Progenitor cell of endocrine pancreas (in vitro differentiated cells): Measurements from ENCODE around the gene VPS26B. TPM values are rescaled to one million over a fixed set of nuclear protein-coding genes. Genes with fewer than 3 reads are reported as not detected.

Source experiments
- DNase-seq: peaks from one replicate; pipeline ENCODE4 v3.0.0; 2021; ENCODE audit warnings: low spot score; ENCODE audit not compliant: unreplicated experiment
- H3K27ac Mint-ChIP-seq: 2 replicates; pipeline ENCODE4 v1.8.0; 2021; ENCODE audit warnings: mild to moderate bottlenecking, moderate library complexity, mixed read lengths
- H3K27me3 Mint-ChIP-seq: 2 replicates; pipeline ENCODE4 v1.8.0; 2021; ENCODE audit warnings: mixed read lengths
- H3K36me3 Mint-ChIP-seq: 2 replicates; pipeline ENCODE4 v1.8.0; 2022; ENCODE audit warnings: mixed read lengths; ENCODE audit not compliant: insufficient read depth
- H3K4me1 Mint-ChIP-seq: 2 replicates; pipeline ENCODE4 v1.8.0; 2021; ENCODE audit warnings: low read depth, mixed read lengths
- H3K4me3 Mint-ChIP-seq: 2 replicates; pipeline ENCODE4 v1.8.0; 2021; ENCODE audit warnings: low read depth, mild to moderate bottlenecking, moderate library complexity, mixed read lengths
- H3K9me3 Mint-ChIP-seq: 2 replicates; pipeline ENCODE4 v1.8.0; 2021; ENCODE audit warnings: low read depth, mixed read lengths
- total RNA-seq: library from RNA; stranded (reverse); gene quantifications from 2 replicates; pipeline ENCODE4 v1.2.1, GENCODE V29; 2021
- TF ChIP-seq, protein P1 (sequence below): fragments of 200-600 bp; sonication (generic); IDR thresholded peaks from one replicate; pipeline ENCODE4 v1.5.0; 2021; ENCODE audit warnings: antibody characterized with exemption, mild to moderate bottlenecking; ENCODE audit not compliant: unreplicated experiment

VPS26B gene
- total RNA-seq, 1 donor from 2014 or later, result 39.6 TPM

DNA sequence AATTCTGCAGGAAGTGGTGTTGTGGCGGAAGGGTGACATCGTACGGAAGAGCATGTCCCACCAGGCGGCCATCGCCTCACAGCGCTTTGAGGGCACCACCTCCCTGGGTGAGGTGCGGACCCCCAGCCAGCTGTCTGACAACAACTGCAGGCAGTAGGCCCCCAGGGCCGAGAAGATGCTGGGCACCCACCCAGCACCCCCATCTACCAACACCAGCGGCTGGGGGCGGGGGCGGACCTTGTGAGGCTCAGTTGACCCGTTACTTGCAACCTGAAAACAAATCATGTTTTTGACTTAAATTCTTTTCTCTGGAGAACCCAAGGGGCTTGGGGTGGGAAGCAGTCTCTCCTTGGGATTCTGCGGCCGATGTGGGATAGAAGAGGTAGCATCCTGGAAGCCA is 21.0 kb downstream of the VPS26B start:
- no peaks in the 10 kb centered on the region for H3K27me3 Mint-ChIP-seq
- TF ChIP-seq, protein P1, sequence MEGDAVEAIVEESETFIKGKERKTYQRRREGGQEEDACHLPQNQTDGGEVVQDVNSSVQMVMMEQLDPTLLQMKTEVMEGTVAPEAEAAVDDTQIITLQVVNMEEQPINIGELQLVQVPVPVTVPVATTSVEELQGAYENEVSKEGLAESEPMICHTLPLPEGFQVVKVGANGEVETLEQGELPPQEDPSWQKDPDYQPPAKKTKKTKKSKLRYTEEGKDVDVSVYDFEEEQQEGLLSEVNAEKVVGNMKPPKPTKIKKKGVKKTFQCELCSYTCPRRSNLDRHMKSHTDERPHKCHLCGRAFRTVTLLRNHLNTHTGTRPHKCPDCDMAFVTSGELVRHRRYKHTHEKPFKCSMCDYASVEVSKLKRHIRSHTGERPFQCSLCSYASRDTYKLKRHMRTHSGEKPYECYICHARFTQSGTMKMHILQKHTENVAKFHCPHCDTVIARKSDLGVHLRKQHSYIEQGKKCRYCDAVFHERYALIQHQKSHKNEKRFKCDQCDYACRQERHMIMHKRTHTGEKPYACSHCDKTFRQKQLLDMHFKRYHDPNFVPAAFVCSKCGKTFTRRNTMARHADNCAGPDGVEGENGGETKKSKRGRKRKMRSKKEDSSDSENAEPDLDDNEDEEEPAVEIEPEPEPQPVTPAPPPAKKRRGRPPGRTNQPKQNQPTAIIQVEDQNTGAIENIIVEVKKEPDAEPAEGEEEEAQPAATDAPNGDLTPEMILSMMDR, result no peak
- H3K4me1 Mint-ChIP-seq, result no peaks in the 10 kb centered on the region
- no peak overlapping the region for H3K27ac Mint-ChIP-seq
- peaks cover 19% of the 10 kb centered on the region for H3K36me3 Mint-ChIP-seq
- no peak overlapping the region for H3K4me3 Mint-ChIP-seq
- no peak for DNase-seq
- no peaks in the 10 kb centered on the region for H3K9me3 Mint-ChIP-seq

- Mint-ChIP-seq H3K4me3 (no peak overlapping the region), H3K9me3 (no peaks in the 10 kb centered on the region), H3K4me1 (no peaks in the 10 kb centered on the region), H3K27ac (peak overlapping the region; percentile 87), H3K27me3 (no peaks in the 10 kb centered on the region), H3K36me3 (peaks cover 19% of the 10 kb centered on the region)
- TF ChIP-seq, protein P1, result no peak
- DNase-seq, result no peak
Measured at GRCh38 chr11:134246100-134246499, 21.6 kb downstream of the VPS26B start.

DNA sequence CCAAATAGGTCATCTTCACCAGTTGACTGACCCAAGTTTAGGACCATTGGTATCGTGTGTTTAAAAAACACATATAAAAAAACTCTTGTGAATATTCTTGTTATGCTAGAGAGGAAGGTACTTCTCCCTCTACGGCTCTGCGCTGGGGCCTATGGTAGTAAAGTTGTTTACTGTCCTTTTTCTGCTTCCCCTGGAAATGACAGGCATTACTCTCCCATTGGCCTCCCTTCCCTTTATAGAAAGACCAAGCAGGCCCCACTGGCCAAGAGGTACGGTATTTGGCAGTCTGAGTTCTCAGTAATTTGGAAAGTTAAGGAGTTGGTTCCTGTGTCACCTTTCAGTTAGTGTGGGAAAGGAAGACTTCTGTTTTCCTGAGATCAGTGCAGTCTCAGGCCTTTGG is 22.2 kb downstream of the VPS26B start:
- no peaks in the 10 kb centered on the region for H3K27me3 Mint-ChIP-seq
- H3K4me3 Mint-ChIP-seq, result no peak overlapping the region
- TF ChIP-seq, protein P1, result no peak
- H3K9me3 Mint-ChIP-seq, result no peaks in the 10 kb centered on the region
- no peak for DNase-seq
- peaks cover under 1% of the 10 kb centered on the region for H3K4me1 Mint-ChIP-seq
- peaks cover 19% of the 10 kb centered on the region for H3K36me3 Mint-ChIP-seq
- H3K27ac Mint-ChIP-seq, result peak overlapping the region; percentile 87

GRCh38 chr11:134248910-134249480 is 24.5 kb downstream of the VPS26B start:
- H3K9me3 Mint-ChIP-seq, result no peaks in the 10 kb centered on the region
- DNase-seq, result no peak
- peaks cover 14% of the 10 kb centered on the region for H3K36me3 Mint-ChIP-seq
- H3K4me1 Mint-ChIP-seq, result peaks cover 10% of the 10 kb centered on the region
- H3K4me3 Mint-ChIP-seq, result no peak overlapping the region
- no peaks in the 10 kb centered on the region for H3K27me3 Mint-ChIP-seq
- no peak overlapping the region for H3K27ac Mint-ChIP-seq
- TF ChIP-seq, protein P1, result no peak

GRCh38 chr11:134250246-134250645 is 25.8 kb downstream of the VPS26B start:
- H3K4me3 Mint-ChIP-seq, result no peak overlapping the region
- no peak for DNase-seq
- peaks cover 16% of the 10 kb centered on the region for H3K4me1 Mint-ChIP-seq
- H3K27ac Mint-ChIP-seq, result no peak overlapping the region
- no peaks in the 10 kb centered on the region for H3K27me3 Mint-ChIP-seq
- TF ChIP-seq, protein P1, result no peak
- peaks cover 7% of the 10 kb centered on the region for H3K36me3 Mint-ChIP-seq
- H3K9me3 Mint-ChIP-seq, result no peaks in the 10 kb centered on the region
